ENCODE results near the gene MYZAP.

DNA sequence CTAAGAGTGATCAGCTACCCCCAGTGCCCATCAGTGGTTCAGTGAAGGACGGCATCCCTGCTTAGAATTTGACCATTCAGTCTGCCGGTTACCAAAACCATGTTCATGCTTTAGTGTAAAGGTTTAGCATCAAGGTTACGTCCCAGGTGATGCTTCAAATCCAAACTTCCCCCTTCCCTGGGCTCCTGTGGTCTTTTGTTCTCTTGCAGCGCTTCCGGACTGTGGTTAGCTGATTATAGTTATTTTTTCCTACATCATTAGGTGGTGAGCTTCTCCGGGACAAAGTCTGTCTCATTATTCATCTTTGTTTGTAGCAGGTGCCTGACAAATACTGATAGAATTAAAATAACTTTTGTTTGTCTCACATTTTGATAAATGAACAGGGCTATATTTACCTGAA, 28.3 kb upstream of the MYZAP start:
- TF ChIP-seq CTCF (IDR thresholded peaks at IDR 0.05) (no peak), SMC3 (IDR thresholded peaks at IDR 0.05) (no peak)
